H1 (cell line): ENCODE measurements around the gene SLC25A11. TPM values are rescaled to one million over a fixed set of nuclear protein-coding genes. Genes with fewer than 3 reads are reported as not detected.

Source experiments
- CHD1 ChIP-seq: IDR thresholded peaks from 2 replicates; pipeline ENCODE4 v1.6.1; 2012; ENCODE audit warnings: low read depth, low read length, improper control_type of control experiment
- CHD7 ChIP-seq: fragments of 300-600 bp; sonication (generic); IDR thresholded peaks from 2 replicates; pipeline ENCODE4 v1.7.1; 2012; ENCODE audit warnings: low read length, moderate library complexity, mild to moderate bottlenecking, inconsistent platforms; ENCODE audit not compliant: insufficient replicate concordance
- SIX5 ChIP-seq: IDR thresholded peaks from 2 replicates; pipeline ENCODE4 v1.6.1; 2011; ENCODE audit warnings: mild to moderate bottlenecking, low read depth, low read length
- SP1 ChIP-seq: IDR thresholded peaks from 2 replicates; pipeline ENCODE4 v1.6.1; 2011; ENCODE audit warnings: low read depth, low read length
- polyA plus RNA-seq, 7 experiments: library from polyadenylated mRNA; depleted of rRNA in 3 of 7; stranded (reverse) in 5 of 7; unstranded in 2 of 7; fragments of >200 nt in 5 of 7; fragments of 200-250 nt in 2 of 7; gene quantifications; 1 replicate in 5 of 7; 2 replicates in 1 of 7; 4 replicates in 1 of 7; pipeline versions ENCODE4 v1.2.1 to v1.2.3, GENCODE V29; 2011 to 2013; ENCODE audit warnings: missing spikeins in 2 of 7, mixed read lengths in 2 of 7
- total RNA-seq: library from RNA; stranded (reverse); fragmentation: NEBNext Ultra II Directional; extraction: Animal tissue kit (Norgen Biotek cat#: 25700); gene quantifications from 2 replicates; pipeline ENCODE4 v1.2.1, GENCODE V29; 2021

Gene SLC25A11
- total and polyA plus RNA-seq, 2 of the 8 experiments (the other 6 are each of a cell fraction or from before 2014, with no cell fraction given): 55.9 to 97.0 TPM

- no peak for TF ChIP-seq SIX5
- no peak for TF ChIP-seq CHD1
- no peak for TF ChIP-seq CHD7
- TF ChIP-seq SP1: no peak
These were observed 11.0 kb downstream of the SLC25A11 start (continued) for GRCh38 chr17:4928881-4929280.
